RCC 7860 (cell line): ENCODE data around the gene ALG5.

Experiments
- DNase-seq: peaks from one replicate; pipeline ENCODE4 v3.0.0-alpha.2; 2015; ENCODE audit warnings: low spot score
- FAIRE-seq: peaks from 2 replicates; lab custom pipeline; 2012; peaks lifted over from hg19 to GRCh38; lab: Jason Lieb, UNC

The ALG5 gene

GRCh38 chr13:36918246-36919131 is 80.7 kb downstream of the ALG5 start:
- DNase-seq = peak; percentile 31
- peak; percentile 84 for FAIRE-seq

GRCh38 chr13:36917311-36917710 is 81.8 kb downstream of the ALG5 start:
- no peak for DNase-seq
- no peak for FAIRE-seq

DNA sequence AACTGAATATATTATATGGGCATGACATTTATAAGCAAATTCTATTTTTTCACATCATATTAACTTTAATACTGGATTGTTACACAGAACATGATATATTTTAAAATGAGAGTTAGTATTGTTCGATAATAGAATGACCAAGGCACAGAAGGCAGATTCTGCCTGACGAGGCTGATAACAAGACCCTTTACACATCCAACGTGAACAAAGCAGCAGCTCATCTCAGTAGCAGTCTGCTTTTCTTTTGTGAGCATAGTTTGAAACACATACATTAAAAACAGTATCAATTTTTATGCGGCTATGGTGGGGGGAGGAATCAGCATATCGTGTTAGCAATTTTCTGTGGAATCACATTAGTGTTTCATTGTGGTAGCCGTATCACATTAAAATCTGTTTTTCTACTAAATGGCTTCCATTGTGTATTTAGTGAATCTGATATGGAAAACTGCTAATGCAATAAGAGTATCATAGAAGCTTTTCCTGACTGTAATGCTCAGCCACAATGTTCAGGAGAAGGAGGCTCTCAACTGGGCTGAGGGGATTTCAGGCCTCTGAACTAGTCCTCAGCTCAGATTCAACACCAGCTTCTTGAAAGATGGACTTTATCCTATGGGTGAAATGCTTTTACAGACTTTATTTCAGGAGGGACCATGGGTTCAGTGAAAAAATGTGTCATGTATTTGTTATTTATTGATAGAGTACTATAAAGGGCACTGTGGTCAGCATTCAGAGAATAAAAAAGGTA is 83.1 kb downstream of the ALG5 start:
- FAIRE-seq (no peak), DNase-seq (no peak)

GRCh38 chr13:36915106-36915505 is 84.0 kb downstream of the ALG5 start:
- DNase-seq = no peak
- FAIRE-seq = no peak

GRCh38 chr13:36914648-36915047 is 84.5 kb downstream of the ALG5 start:
- FAIRE-seq (no peak), DNase-seq (no peak)

- FAIRE-seq = no peak
- no peak for DNase-seq
Measured at GRCh38 chr13:36913463-36913862, 85.7 kb downstream of the ALG5 start.

GRCh38 chr13:36912973-36913372 is 86.2 kb downstream of the ALG5 start:
- FAIRE-seq (no peak), DNase-seq (no peak)

GRCh38 chr13:36912369-36912768 is 86.8 kb downstream of the ALG5 start:
- FAIRE-seq (no peak), DNase-seq (no peak)

GRCh38 chr13:36910545-36910944 is 88.6 kb downstream of the ALG5 start:
- DNase-seq = no peak
- FAIRE-seq = no peak

- DNase-seq (no peak), FAIRE-seq (no peak)
Measured at GRCh38 chr13:36907821-36908220, 91.3 kb downstream of the ALG5 start.

DNA sequence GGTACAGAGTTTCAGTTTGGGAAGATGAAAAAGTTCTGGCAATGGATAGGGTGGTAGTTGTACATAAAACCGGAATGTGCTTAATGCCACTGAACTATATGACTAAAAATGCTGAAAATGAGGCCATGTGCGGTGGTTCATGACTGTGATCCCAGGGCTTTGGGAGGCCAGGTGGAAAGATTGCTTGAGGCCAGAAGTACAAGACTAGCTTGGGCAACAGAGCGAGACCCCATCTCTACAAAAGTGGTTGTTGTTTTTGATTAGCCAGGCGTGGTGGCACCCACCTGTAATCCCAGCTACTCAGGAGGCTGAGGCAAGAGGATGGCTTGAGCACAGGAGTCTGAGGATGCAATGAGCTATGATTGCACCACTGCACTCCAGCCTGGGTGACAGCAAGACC is 91.9 kb downstream of the ALG5 start:
- no peak for FAIRE-seq
- DNase-seq = no peak

DNA sequence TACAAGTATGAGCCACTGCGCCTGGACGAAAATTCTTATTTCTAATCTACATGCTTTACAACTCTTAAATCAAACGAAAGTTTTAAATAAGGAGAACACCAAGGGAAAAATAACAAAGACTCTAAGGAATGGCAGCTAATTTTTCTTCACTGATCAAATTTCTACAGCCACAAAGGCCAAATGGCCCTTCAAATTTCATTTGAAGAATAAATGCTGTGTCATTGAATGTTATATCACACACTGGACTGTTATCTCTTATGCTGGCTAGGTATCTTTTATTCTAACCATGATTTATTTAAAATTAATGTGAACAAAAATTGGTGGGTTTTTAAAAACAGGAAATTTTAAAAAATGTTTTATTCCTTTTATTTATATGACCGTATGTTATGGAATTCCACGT is 93.2 kb downstream of the ALG5 start:
- no peak for FAIRE-seq

GRCh38 chr13:36903925-36904595 is 95.1 kb downstream of the ALG5 start:
- no peak for DNase-seq
- no peak for FAIRE-seq

More for the DNA sequence above, 93.2 kb downstream of the ALG5 start:
- DNase-seq = no peak
